ENCODE data around the gene DNM3. TPM values are rescaled to one million over a fixed set of nuclear protein-coding genes. Genes with fewer than 3 reads are reported as not detected.

The DNM3 gene
- total and polyA plus RNA-seq, 2 donors (not counting 3 experiments of a cell fraction or from before 2014, with no cell fraction given): 1.4 to 2.5 TPM

DNA sequence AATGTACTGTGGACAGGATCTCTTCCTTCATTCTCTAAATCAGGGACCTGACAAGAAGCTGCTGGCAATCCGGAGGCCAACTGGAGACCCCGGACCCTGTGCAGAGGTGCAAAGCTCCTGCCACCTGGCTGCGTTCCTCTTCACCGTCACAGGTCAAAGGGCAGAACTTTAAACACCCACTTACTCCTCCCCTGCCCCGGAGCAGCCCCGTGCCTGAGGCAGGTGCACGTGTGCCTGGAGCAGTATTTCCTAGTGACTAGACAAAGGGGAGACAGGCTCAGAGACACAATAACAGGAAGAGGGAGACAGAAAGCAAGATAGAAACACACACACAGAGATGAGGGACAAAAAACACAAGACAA lies 609.2 kb downstream of the DNM3 start:
- CTCF ChIA-PET: interaction anchor here (0.7 to 3.6 kb wide), 15 partner anchors 8 to 448 kb away, joined by 3 to 61 read pairs (median 3); partner anchors contain the start of gene SUCO
- Histone ChIP-seq H3K27me3 (ENCODE audit: control insufficient read depth in 2 of 2, insufficient read depth in 2 of 2, low read length in 2 of 2) (no peaks in the 10 kb centered on the region), H3K79me2 (ENCODE audit: control insufficient read depth, insufficient read depth, low read length) (no peaks in the 10 kb centered on the region), H4K20me1 (replicated peaks; ENCODE audit: control insufficient read depth, extremely low read depth, insufficient read depth, low read length) (no peaks in the 10 kb centered on the region), H3K9me3 (replicated peaks; ENCODE audit: control insufficient read depth, insufficient read depth, low read length) (no peaks in the 10 kb centered on the region), H3K9me1 (replicated peaks; ENCODE audit: control insufficient read depth, extremely low read depth, insufficient read depth, low read length) (no peaks in the 10 kb centered on the region), H3K9ac (replicated peaks; ENCODE audit: extremely low read depth, insufficient read depth, low read length) (no peak overlapping the region), H3K4me3 (replicated peaks in 1 of 3; ENCODE audit: insufficient read depth in 1 of 3, low read depth in 1 of 3, low read length in 3 of 3) (no peak overlapping the region), H3K27ac (ENCODE audit: insufficient read depth, low read depth, low read length) (no peak overlapping the region), H3K36me3 (ENCODE audit: control insufficient read depth in 2 of 2, extremely low read depth in 1 of 2, insufficient read depth in 2 of 2, low read length in 2 of 2) (no peaks in the 10 kb centered on the region), H2AFZ (ENCODE audit: low read depth, low read length) (peak overlapping the region; percentile 30), H3K4me1 (ENCODE audit: control insufficient read depth, extremely low read depth, insufficient read depth, low read length) (peaks cover 22% of the 10 kb centered on the region), H3K4me2 (ENCODE audit: insufficient read depth, low read length) (no peak overlapping the region)
- dilution Hi-C loops (cut with MboI; ENCODE audit: extremely low pct_ligation_motif_present, low sequenced_read_pairs): no loop called here
- DNase-seq (ENCODE audit: low read depth, low spot score) (peak; percentile 6), FAIRE-seq (no peak)
- POLR2A ChIA-PET: no interaction called here
- intact Hi-C loops (cut with micrococcal nuclease): loop anchor here (1.0 to 5.0 kb wide), 3 partner anchors 83 to 269 kb away; partner anchors contain the start of gene SUCO
- TF ChIP-seq FOS (IDR thresholded peaks at IDR 0.05; ENCODE audit: borderline replicate concordance, insufficient read depth, low read length) (no peak), EZH2 (IDR thresholded peaks at IDR 0.05; ENCODE audit: borderline replicate concordance, low read depth, low read length, severe bottlenecking) (no peak), MYC (IDR thresholded peaks at IDR 0.05; ENCODE audit: low read depth, low read length) (no peak), POLR2AphosphoS5 (IDR thresholded peaks at IDR 0.05; ENCODE audit: insufficient read depth, low read depth, low read length) (no peak), MAX (IDR thresholded peaks at IDR 0.05; ENCODE audit: insufficient read depth, insufficient read length) (no peak), POLR2A (IDR thresholded peaks at IDR 0.05; ENCODE audit: low read depth, low read length) (no peak), GATA2 (IDR thresholded peaks at IDR 0.05; ENCODE audit: insufficient read depth, insufficient read length, low read depth, low read length) (no peak), JUN (IDR thresholded peaks at IDR 0.05; ENCODE audit: borderline replicate concordance, insufficient read depth, insufficient read length, low read depth) (no peak)
- TF ChIP-seq, protein P1, sequence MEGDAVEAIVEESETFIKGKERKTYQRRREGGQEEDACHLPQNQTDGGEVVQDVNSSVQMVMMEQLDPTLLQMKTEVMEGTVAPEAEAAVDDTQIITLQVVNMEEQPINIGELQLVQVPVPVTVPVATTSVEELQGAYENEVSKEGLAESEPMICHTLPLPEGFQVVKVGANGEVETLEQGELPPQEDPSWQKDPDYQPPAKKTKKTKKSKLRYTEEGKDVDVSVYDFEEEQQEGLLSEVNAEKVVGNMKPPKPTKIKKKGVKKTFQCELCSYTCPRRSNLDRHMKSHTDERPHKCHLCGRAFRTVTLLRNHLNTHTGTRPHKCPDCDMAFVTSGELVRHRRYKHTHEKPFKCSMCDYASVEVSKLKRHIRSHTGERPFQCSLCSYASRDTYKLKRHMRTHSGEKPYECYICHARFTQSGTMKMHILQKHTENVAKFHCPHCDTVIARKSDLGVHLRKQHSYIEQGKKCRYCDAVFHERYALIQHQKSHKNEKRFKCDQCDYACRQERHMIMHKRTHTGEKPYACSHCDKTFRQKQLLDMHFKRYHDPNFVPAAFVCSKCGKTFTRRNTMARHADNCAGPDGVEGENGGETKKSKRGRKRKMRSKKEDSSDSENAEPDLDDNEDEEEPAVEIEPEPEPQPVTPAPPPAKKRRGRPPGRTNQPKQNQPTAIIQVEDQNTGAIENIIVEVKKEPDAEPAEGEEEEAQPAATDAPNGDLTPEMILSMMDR (IDR thresholded peaks at IDR 0.05; ENCODE audit: extremely low read depth in 1 of 2, insufficient read depth in 1 of 2, low read depth in 1 of 2, low read length in 2 of 2): no peak
- BruUV-seq (replicated peaks): no TSS peak
